ENCODE measurements around the gene INSIG1.

The INSIG1 gene

DNA sequence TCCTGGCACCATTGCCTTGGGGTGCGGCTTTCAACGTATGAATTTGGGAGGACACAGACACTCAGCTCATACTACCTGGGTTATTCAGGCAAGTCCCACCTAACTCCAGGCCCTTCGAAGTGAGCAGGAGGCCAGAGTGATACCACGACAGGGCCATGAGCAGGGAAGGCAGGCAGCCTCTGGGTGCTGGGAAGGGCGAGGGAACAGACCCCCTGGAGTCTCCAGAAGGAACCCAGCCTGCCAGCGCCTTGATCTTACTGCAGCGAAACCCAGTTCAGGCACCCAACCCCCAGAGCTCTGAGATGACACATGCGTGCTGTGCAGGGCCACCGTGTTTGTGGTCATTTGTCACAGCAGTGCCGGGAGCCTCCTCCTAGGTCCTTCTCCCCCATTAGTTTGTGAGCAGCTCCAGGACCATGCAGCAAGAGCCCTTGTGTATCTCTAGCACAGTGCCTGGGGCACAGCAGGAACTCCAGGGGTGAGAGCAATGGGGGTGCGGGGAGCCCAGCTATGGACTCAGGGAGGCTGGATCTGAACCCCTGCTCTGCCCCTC lies 7.7 kb upstream of the INSIG1 start:
- no peaks in the 10 kb centered on the region for H3K9me3 ChIP-seq (ENCODE audit: control insufficient read depth, insufficient read depth, low read length)
- H3K27me3 ChIP-seq (ENCODE audit: control insufficient read depth, insufficient read depth, low read length) = no peaks in the 10 kb centered on the region
- no peak overlapping the region for H3K9ac ChIP-seq (ENCODE audit: low read depth, low read length)
- H3K36me3 ChIP-seq (ENCODE audit: control insufficient read depth, insufficient read depth, low read length) = no peaks in the 10 kb centered on the region
- H3K4me3 ChIP-seq (ENCODE audit: low read depth, low read length) = no peak overlapping the region
- no peaks in the 10 kb centered on the region for H3K4me1 ChIP-seq (ENCODE audit: control insufficient read depth, insufficient read depth, low read length)

- Histone ChIP-seq H3K4me1 (ENCODE audit: control insufficient read depth, insufficient read depth, low read length) (no peaks in the 10 kb centered on the region), H3K27me3 (ENCODE audit: control insufficient read depth, insufficient read depth, low read length) (no peaks in the 10 kb centered on the region), H3K9me3 (ENCODE audit: control insufficient read depth, insufficient read depth, low read length) (no peaks in the 10 kb centered on the region), H3K36me3 (ENCODE audit: control insufficient read depth, insufficient read depth, low read length) (no peaks in the 10 kb centered on the region), H3K4me3 (ENCODE audit: low read depth, low read length) (no peak overlapping the region), H3K9ac (ENCODE audit: low read depth, low read length) (no peak overlapping the region)
Measured at GRCh38 chr7:155291045-155291530, 6.6 kb upstream of the INSIG1 start.

DNA sequence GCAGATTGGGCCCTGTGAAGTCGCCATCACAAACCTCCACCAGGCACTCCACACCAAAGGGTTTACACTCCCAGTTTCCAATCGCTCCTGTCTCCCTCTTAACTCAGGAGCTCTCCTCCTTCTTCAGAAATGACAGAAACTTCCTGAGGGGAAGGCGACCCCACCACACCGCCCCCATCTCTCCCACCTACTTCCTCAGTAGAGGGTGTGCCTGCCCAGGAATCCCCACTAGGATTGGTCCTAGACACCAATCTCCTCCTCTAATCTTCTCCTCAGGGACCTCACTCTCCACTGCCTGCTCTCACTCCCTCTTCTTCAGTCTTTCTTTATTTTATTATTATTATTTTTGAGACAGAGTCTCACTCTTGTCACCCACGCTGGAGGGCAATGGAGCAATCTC lies 5.9 kb upstream of the INSIG1 start:
- Histone ChIP-seq H3K27me3 (ENCODE audit: control insufficient read depth, insufficient read depth, low read length) (peaks cover 4% of the 10 kb centered on the region), H3K9me3 (ENCODE audit: control insufficient read depth, insufficient read depth, low read length) (no peaks in the 10 kb centered on the region), H3K4me3 (ENCODE audit: low read depth, low read length) (no peak overlapping the region), H3K9ac (ENCODE audit: low read depth, low read length) (no peak overlapping the region), H3K36me3 (ENCODE audit: control insufficient read depth, insufficient read depth, low read length) (no peaks in the 10 kb centered on the region), H3K4me1 (ENCODE audit: control insufficient read depth, insufficient read depth, low read length) (peaks cover 3% of the 10 kb centered on the region)

GRCh38 chr7:155292680-155293226 lies 4.9 kb upstream of the INSIG1 start:
- Histone ChIP-seq H3K9me3 (ENCODE audit: control insufficient read depth, insufficient read depth, low read length) (no peaks in the 10 kb centered on the region), H3K9ac (ENCODE audit: low read depth, low read length) (no peak overlapping the region), H3K36me3 (ENCODE audit: control insufficient read depth, insufficient read depth, low read length) (no peaks in the 10 kb centered on the region), H3K27me3 (ENCODE audit: control insufficient read depth, insufficient read depth, low read length) (peaks cover 5% of the 10 kb centered on the region), H3K4me1 (ENCODE audit: control insufficient read depth, insufficient read depth, low read length) (peaks cover 4% of the 10 kb centered on the region), H3K4me3 (ENCODE audit: low read depth, low read length) (no peak overlapping the region)

DNA sequence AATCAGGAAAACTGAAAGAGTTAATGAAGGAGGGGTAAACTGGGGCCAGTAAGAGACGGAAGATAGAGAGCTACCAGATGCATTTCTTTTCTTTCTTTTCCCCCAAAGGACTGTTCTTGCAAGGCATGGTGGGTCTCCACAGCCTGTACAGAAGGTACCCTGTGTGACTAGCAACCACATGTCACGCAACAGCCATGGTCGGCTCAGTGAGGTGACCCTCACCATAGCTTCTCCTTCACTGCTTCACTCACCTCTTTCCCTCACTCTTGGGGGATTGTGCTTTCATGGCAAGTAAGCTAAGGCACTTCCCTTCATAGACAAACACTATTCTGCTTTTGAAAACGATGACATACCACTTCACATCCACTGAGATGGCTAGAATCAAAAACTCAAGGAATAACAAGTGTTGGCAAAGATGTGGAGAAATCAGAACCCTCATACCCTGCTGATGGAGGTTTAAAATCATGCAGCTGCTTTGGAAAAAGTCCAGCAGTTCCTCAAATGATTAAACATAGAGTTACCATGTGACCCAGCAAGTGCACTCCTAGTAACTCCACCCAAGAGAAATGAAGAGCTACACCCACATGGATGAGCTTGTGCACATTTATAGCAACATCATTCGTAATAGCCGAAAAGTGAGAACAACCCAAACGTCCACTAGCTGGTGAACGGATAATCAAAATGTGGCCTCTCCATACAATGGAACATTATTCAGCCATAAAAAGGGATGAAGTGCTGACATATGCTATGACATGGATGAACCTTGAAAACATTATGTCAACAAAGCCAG lies 3.8 kb upstream of the INSIG1 start:
- Histone ChIP-seq H3K36me3 (ENCODE audit: control insufficient read depth, insufficient read depth, low read length) (no peaks in the 10 kb centered on the region), H3K27me3 (ENCODE audit: control insufficient read depth, insufficient read depth, low read length) (peaks cover 5% of the 10 kb centered on the region), H3K4me3 (ENCODE audit: low read depth, low read length) (no peak overlapping the region), H3K9ac (ENCODE audit: low read depth, low read length) (no peak overlapping the region), H3K4me1 (ENCODE audit: control insufficient read depth, insufficient read depth, low read length) (peaks cover 4% of the 10 kb centered on the region), H3K9me3 (ENCODE audit: control insufficient read depth, insufficient read depth, low read length) (no peaks in the 10 kb centered on the region)

DNA sequence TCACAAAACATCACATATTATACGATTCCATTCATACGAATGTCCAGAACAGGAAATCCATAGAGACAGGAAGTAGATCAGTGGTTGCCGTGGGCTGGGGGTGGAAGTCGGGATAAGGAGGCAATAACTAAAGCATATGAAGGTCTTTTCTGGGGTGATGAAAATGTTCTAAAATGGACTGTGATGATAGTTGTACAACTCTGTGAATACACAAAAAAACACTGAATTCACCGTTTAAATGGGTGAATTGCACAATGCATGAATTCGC lies 3.2 kb upstream of the INSIG1 start:
- no peaks in the 10 kb centered on the region for H3K9me3 ChIP-seq (ENCODE audit: control insufficient read depth, insufficient read depth, low read length)
- H3K9ac ChIP-seq (ENCODE audit: low read depth, low read length) = no peak overlapping the region
- peaks cover 7% of the 10 kb centered on the region for H3K4me1 ChIP-seq (ENCODE audit: control insufficient read depth, insufficient read depth, low read length)
- H3K27me3 ChIP-seq (ENCODE audit: control insufficient read depth, insufficient read depth, low read length) = peaks cover 5% of the 10 kb centered on the region
- H3K36me3 ChIP-seq (ENCODE audit: control insufficient read depth, insufficient read depth, low read length) = no peaks in the 10 kb centered on the region
- H3K4me3 ChIP-seq (ENCODE audit: low read depth, low read length) = no peak overlapping the region

DNA sequence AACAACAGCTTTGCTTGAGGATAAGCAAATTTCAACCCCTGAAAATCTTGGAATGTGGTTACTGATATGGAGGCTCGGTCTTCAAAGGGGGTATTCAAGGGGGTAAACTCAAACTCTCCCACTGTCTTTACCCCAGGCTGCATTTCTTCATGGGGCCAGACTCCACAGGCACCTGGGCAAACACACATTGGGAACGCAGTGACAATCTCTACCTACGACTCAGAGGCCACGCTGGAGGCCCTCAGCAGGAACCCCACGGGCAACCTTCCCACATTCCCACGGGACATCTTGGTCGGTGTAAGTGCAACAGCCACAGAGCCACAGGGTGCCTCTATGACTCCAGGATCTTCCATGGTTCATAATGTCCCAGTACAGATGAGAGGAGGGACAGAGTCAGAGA lies 2.2 kb upstream of the INSIG1 start:
- Histone ChIP-seq H3K27me3 (ENCODE audit: control insufficient read depth, insufficient read depth, low read length) (peaks cover 5% of the 10 kb centered on the region), H3K4me1 (ENCODE audit: control insufficient read depth, insufficient read depth, low read length) (peaks cover 13% of the 10 kb centered on the region), H3K9ac (ENCODE audit: low read depth, low read length) (no peak overlapping the region), H3K36me3 (ENCODE audit: control insufficient read depth, insufficient read depth, low read length) (no peaks in the 10 kb centered on the region), H3K4me3 (ENCODE audit: low read depth, low read length) (no peak overlapping the region), H3K9me3 (ENCODE audit: control insufficient read depth, insufficient read depth, low read length) (no peaks in the 10 kb centered on the region)

DNA sequence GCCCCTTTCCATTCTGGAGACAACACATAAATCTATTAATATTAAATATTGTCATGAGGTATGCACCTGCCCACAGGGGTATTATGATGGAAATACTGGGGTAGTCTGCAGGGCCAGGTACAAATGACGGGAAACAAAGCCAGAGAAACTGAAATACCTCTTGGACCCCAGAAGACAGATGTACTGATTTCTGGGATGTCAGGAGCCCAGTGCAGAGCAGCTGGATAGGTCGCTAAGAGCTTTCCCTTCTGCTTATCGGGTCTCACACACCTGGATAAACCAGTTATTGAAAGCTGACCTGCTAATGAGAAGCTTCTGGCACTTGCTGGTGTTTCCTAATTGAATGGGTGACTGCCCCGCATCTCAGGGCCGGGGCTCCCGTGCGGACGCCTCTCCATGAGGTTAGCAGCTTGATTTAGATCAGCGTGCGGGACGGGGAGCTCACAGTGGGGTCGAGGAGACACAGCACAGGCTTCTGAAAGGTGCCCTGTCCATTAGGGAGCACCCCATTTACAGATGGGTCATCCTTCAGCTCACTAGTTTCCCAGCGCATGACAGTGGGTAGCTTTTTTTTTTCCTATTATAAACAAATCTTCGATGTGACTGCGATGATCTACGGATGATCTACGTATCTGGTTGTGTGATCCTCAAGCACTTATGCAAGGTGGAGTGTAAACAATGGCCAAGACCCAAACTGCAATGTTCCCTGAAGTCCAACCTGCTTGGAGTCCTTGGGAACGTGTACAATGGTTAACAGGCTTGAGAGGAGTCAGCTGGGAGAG lies 1.5 kb upstream of the INSIG1 start:
- Histone ChIP-seq H3K9me3 (ENCODE audit: control insufficient read depth, insufficient read depth, low read length) (no peaks in the 10 kb centered on the region), H3K4me3 (ENCODE audit: low read depth, low read length) (peak overlapping the region; percentile 73), H3K27me3 (ENCODE audit: control insufficient read depth, insufficient read depth, low read length) (peaks cover 5% of the 10 kb centered on the region), H3K4me1 (ENCODE audit: control insufficient read depth, insufficient read depth, low read length) (peaks cover 13% of the 10 kb centered on the region), H3K36me3 (ENCODE audit: control insufficient read depth, insufficient read depth, low read length) (no peaks in the 10 kb centered on the region), H3K9ac (ENCODE audit: low read depth, low read length) (peak overlapping the region; percentile 73)

DNA sequence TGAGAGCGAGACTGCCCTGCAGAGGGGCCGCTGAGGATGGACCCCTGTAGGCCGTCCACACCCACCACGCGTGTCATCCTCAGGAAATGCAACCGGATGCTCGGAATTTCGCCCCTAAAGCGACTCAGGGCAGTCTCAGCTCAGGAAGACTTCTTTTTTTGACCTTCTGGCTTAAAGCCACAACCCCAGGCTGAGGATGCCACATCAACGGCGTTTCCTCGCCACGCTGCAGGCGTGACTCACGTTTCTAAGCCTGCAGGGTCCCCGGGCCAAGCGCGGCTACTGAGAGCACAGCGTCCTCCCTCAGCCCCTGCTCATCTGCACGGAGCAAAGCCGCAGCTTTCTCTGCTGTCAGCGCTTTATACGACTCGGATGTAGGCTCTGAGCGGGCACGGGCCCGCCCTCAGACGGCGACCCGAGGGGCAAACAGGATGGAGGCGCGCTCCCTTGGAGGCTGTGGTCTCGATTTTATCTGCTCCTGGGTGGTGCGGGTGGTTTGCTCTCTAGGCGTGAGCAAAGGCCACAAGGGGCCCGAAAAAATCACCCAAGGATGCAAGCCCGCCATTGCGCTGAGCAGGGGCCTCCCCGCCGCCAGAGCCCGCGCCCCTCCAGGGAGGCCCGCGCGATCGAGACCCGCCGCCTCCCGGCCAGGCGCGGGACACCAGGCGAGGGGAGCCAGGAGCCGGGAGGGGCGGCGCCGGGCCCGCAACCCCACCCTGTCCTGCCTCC lies 726 bp upstream of the INSIG1 start:
- Histone ChIP-seq H3K27me3 (ENCODE audit: control insufficient read depth, insufficient read depth, low read length) (peaks cover 5% of the 10 kb centered on the region), H3K4me1 (ENCODE audit: control insufficient read depth, insufficient read depth, low read length) (peaks cover 13% of the 10 kb centered on the region), H3K36me3 (ENCODE audit: control insufficient read depth, insufficient read depth, low read length) (no peaks in the 10 kb centered on the region), H3K9ac (ENCODE audit: low read depth, low read length) (peak overlapping the region; percentile 73), H3K4me3 (ENCODE audit: low read depth, low read length) (peak overlapping the region; percentile 73), H3K9me3 (ENCODE audit: control insufficient read depth, insufficient read depth, low read length) (no peaks in the 10 kb centered on the region)

DNA sequence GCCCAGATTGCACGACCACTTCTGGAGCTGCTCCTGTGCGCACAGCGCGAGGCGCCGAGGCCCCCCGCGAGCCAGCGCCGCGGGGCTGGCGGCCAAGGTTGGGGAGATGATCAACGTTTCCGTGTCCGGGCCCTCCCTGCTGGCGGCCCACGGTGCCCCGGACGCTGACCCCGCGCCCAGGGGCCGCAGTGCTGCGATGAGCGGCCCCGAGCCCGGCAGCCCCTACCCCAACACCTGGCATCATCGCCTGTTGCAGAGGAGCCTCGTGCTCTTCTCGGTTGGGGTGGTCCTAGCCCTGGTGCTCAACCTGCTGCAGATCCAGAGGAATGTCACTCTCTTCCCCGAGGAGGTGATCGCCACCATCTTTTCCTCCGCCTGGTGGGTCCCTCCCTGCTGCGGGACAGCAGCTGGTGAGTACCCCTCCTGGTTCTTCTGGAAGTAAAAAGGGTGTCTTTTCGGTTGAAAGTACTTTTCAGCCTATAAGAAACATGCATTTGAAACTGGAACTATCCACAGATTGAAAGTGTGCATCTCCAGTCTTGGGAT lies 683 bp downstream of the INSIG1 start:
- no peaks in the 10 kb centered on the region for H3K36me3 ChIP-seq (ENCODE audit: control insufficient read depth, insufficient read depth, low read length)
- peak overlapping the region; percentile 76 for H3K4me3 ChIP-seq (ENCODE audit: low read depth, low read length)
- H3K9ac ChIP-seq (ENCODE audit: low read depth, low read length) = no peak overlapping the region
- no peaks in the 10 kb centered on the region for H3K9me3 ChIP-seq (ENCODE audit: control insufficient read depth, insufficient read depth, low read length)
- peaks cover 13% of the 10 kb centered on the region for H3K4me1 ChIP-seq (ENCODE audit: control insufficient read depth, insufficient read depth, low read length)
- peaks cover 5% of the 10 kb centered on the region for H3K27me3 ChIP-seq (ENCODE audit: control insufficient read depth, insufficient read depth, low read length)

DNA sequence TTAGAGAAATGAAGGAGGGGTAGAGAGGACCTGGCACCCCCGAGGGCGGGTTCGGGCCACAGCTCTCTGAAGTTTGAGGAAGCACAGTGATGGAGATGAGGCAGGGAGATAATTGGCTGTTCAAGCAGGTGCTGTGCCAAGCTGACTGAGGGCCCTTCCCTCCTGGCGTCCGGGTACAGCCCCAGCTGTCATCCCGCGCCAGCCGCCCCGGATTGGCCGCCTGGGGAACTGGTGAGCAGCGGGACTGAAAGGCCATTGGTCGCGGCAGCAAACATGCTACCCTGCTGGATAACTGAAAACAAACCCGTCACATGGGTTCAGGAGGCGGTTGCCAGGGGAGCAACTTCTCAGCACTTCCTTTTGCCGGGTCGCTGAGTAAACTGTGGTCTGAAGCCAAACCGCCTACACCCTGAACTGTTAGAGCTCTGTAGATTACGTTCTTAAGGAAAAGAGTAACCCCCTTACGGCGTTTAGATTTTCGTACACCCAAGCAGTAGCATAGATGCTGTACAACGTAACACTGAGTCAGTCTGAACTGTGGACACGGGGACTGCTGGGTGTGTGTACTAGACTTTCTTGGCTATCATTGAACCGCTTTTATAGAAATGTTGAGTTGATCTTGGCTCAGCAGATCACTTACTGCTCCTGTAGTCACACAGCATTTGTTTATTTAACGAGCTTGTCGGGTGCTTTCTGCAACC lies 1.3 kb downstream of the INSIG1 start:
- no peaks in the 10 kb centered on the region for H3K36me3 ChIP-seq (ENCODE audit: control insufficient read depth, insufficient read depth, low read length)
- peaks cover 13% of the 10 kb centered on the region for H3K4me1 ChIP-seq (ENCODE audit: control insufficient read depth, insufficient read depth, low read length)
- H3K9ac ChIP-seq (ENCODE audit: low read depth, low read length) = no peak overlapping the region
- no peaks in the 10 kb centered on the region for H3K9me3 ChIP-seq (ENCODE audit: control insufficient read depth, insufficient read depth, low read length)
- peaks cover 5% of the 10 kb centered on the region for H3K27me3 ChIP-seq (ENCODE audit: control insufficient read depth, insufficient read depth, low read length)
- H3K4me3 ChIP-seq (ENCODE audit: low read depth, low read length) = peak overlapping the region; percentile 76

Data from iPS-15b (cell line).